ENCODE results near the gene CNFN.

GRCh38 chr19:42355896-42356295, 34.2 kb downstream of the CNFN start:
- TF ChIP-seq, protein P1, sequence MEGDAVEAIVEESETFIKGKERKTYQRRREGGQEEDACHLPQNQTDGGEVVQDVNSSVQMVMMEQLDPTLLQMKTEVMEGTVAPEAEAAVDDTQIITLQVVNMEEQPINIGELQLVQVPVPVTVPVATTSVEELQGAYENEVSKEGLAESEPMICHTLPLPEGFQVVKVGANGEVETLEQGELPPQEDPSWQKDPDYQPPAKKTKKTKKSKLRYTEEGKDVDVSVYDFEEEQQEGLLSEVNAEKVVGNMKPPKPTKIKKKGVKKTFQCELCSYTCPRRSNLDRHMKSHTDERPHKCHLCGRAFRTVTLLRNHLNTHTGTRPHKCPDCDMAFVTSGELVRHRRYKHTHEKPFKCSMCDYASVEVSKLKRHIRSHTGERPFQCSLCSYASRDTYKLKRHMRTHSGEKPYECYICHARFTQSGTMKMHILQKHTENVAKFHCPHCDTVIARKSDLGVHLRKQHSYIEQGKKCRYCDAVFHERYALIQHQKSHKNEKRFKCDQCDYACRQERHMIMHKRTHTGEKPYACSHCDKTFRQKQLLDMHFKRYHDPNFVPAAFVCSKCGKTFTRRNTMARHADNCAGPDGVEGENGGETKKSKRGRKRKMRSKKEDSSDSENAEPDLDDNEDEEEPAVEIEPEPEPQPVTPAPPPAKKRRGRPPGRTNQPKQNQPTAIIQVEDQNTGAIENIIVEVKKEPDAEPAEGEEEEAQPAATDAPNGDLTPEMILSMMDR (IDR thresholded peaks at IDR 0.05; ENCODE audit: low read depth, low read length), result no peak
- no peak for TF ChIP-seq EZH2phosphoT487 (IDR thresholded peaks at IDR 0.05; ENCODE audit: low read depth)

Measured in OCI-LY3 (cell line).